CD4-positive, alpha-beta T cell treated with Interleukin-17A for 1 hour (primary cell): ENCODE data around the gene CKAP5.
"Not testable (repeated sequence)": the region's sequence is repeated elsewhere in the genome, so short reads cannot be mapped to it uniquely, and the experiment has no call there.

Experiments
- DNase-seq: peaks from one replicate; pipeline ENCODE4 v3.0.0-alpha.2; 2020

Gene CKAP5

GRCh38 chr11:46850829-46851380 is 4.8 kb upstream of the CKAP5 start:
- DNase-seq = no peak

GRCh38 chr11:46849631-46850030 is 3.6 kb upstream of the CKAP5 start:
- DNase-seq = no peak

GRCh38 chr11:46846510-46846830 is 390 bp upstream of the CKAP5 start:
- DNase-seq = no peak

- DNase-seq = no peak
Observed at GRCh38 chr11:46845440-46845739, 690 bp downstream of the CKAP5 start.

- DNase-seq = no peak
Observed at GRCh38 chr11:46840116-46840515, 6.0 kb downstream of the CKAP5 start.

GRCh38 chr11:46838501-46838900 is 7.6 kb downstream of the CKAP5 start:
- no peak for DNase-seq

DNA sequence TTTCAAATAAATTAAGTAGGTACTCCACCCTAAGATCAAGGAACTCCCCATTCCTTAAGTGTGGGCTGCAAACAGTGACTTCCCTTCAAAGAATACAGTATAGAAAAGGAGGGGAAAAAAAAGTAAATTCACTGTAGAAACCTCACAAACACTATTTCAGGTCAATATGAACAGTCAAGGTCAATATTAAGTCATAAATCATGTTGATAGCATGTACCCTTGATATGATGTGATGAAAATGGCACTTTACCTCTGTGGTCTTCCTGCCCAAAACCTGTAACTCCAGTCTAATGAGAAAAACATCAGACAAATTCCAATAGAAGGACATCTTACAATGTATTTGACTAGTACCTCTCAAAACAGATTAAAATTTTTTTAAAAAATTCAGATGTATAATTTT is 8.2 kb downstream of the CKAP5 start:
- no peak for DNase-seq

GRCh38 chr11:46836870-46837269 is 9.2 kb downstream of the CKAP5 start:
- no peak for DNase-seq

DNA sequence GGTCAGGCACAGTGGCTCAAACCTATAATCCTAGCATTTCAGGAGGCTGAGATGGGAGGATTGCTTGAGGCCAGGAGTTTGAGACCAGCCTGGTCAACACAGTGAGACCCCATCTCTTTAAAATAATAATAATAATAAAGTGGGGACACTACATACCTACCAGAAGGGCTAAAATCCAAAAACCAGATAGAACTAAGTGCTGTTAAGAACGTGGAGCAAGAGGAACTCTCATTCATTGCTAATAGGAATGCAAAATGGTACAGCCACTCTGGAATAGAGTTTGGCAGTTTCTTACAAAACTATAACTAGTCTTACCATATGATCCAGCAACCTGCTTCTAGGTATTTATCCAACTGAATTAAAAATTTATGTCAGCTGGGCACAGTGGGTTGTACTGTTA is 9.6 kb downstream of the CKAP5 start:
- DNase-seq = no peak

- DNase-seq = no peak
Observed at GRCh38 chr11:46835897-46836296, 10.2 kb downstream of the CKAP5 start.

DNA sequence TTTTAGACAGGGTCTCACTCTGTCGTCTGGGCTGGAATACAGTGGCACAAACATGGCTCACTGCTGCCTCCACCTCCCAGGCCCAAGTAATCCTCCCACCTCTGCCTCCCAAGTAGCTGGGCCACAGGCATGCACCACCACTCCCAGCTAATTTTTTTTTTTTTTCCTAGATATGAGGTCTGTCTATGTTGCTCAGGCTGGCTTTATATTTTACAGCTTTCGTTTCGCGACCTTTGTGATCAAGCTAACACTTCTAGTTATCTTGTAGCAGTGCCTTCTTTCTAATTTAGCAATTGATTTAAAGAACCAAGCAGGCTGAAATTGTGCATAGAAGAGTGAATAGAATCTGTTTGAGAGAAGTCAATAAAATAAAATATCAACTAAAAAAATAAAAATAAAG is 11.3 kb downstream of the CKAP5 start:
- DNase-seq = no peak

- DNase-seq = no peak
Observed at GRCh38 chr11:46832511-46833214, 13.4 kb downstream of the CKAP5 start.

DNA sequence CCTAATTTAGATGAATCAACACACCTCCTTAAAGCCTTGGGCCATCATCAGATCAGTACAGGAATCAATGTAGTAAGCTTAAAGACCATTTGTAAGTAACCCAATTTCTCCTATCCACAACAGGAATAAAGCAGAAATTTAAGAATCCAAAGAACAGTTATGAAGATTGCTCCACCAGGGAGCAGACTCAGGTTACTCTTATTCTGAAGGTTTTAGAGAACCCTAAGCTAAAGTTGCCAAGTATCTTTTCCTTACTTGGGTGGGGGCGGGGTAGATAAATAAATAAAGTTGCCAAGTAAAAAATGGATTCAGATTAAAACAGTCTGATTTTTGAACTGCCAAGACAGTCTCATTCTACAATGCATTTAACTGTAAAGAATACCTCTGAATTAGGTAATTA is 18.1 kb downstream of the CKAP5 start:
- no peak for DNase-seq

- DNase-seq = peak; percentile 63
Observed at GRCh38 chr11:46826310-46827044, 19.6 kb downstream of the CKAP5 start.

DNA sequence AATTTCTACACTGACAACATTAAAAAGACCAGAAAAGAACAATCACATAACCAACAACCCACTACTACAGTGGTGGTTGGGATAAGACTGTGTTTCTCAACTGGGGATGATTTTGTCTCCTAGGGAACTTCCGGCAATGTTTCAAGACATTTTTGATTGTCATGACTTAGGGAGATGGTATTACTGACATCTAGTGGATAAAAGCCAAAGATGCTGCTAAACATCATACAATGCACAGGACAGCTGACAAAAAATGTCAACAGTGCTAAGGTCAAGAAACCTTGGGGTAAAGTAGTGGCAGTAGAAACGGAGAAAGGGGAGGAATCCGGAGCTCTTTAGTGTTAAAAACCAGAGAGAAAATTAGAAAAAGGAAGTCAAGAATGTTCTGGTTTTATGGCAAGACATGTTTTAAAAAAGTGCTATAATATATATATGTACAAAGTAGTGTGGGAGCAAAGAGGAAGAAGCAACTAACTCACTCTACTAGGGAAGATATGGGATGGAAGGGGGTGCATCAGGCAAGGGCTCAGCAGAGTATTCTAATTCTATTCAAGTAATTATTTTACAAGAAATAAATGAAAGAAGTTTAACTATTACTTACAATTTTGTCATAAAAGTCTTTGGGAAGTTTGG is 37.2 kb downstream of the CKAP5 start:
- peak; percentile 36 for DNase-seq

GRCh38 chr11:46801694-46802470 is 44.2 kb downstream of the CKAP5 start:
- no peak for DNase-seq

GRCh38 chr11:46800177-46800576 is 45.9 kb downstream of the CKAP5 start:
- DNase-seq = no peak

- not testable (repeated sequence) for DNase-seq
Observed at GRCh38 chr11:46799725-46800124, 46.4 kb downstream of the CKAP5 start.

GRCh38 chr11:46778416-46778815 is 67.7 kb downstream of the CKAP5 start:
- DNase-seq = no peak

- no peak for DNase-seq
Observed at GRCh38 chr11:46776878-46777277, 69.2 kb downstream of the CKAP5 start.

DNA sequence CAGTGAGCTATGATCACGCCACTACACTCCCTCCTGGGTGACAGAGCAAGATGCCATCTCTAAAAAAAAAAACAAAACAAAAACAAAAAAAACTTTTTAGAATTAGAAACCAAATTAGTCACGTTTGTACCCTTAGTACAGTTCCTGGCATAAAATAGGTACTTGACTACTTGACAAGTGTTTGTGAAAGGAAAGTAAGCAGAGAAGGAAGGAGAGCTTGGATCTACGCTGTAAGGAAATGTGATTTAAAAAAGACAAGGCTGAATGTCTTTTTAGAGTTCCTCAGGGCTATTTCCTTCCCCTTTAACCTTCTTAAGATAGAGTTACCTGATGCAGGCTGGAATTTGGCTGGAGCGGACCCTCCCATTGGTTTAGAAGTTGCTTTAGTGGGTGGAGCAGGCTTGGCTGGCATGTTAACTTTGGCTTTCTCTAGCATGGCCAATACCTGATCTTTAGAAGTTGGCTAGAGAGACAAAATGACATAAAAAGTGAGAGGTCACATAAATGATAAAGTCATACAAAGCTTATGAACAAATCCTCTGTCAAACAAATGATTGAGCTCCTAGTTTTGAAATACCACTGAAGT is 76.4 kb downstream of the CKAP5 start:
- DNase-seq = no peak

GRCh38 chr11:46766656-46767055 is 79.4 kb downstream of the CKAP5 start:
- no peak for DNase-seq

DNA sequence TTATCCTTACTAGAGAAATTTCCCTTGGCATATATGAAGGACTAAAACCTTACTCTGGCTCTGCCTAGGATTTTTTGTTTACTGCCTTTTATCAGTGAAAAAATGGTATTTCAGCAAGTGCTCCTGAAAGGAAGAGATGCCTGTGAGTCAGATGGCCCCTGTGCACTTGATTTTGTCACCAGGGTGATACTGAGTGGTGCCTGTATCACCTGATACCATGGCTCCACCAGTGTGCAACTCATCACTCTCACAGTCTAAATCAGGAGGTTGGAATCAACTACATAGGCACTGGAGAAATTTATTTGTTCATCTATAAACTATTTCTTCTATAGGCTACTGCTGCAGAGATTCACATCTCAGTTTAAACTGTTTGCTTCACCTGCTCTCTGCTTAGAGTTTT is 83.8 kb downstream of the CKAP5 start:
- DNase-seq = no peak
